GM23248 (cell line): ENCODE results near the gene ATG12.

Experiments used
- EZH2 ChIP-seq: fragments of 200-600 bp; sonication (generic); IDR thresholded peaks from 2 replicates; pipeline ENCODE4 v1.6.1; 2018; ENCODE audit warnings: antibody characterized with exemption, mild to moderate bottlenecking; ENCODE audit not compliant: insufficient read depth, poor library complexity, severe bottlenecking
- EZH2phosphoT487 ChIP-seq: fragments of 200-600 bp; sonication (generic); IDR thresholded peaks from 2 replicates; pipeline ENCODE4 v1.6.1; 2018; ENCODE audit warnings: antibody characterized with exemption, moderate library complexity, mild to moderate bottlenecking, low read depth; ENCODE audit not compliant: insufficient read depth

- no peak for TF ChIP-seq EZH2
- TF ChIP-seq EZH2phosphoT487, result no peak
Measured at GRCh38 chr5:115840873-115841272, 492 bp downstream of the ATG12 start.
